IMR-90 (cell line): Measurements from ENCODE around the gene PAX3. TPM values are rescaled to one million over a fixed set of nuclear protein-coding genes. Genes with fewer than 3 reads are reported as not detected.

Experiments used
- ATAC-seq: fragments of 200-7000 bp; cut with Tn5 transposase; 2 replicates; pipeline ENCODE4 v1.9.1; 2020; ENCODE audit warnings: low read depth, mild to moderate bottlenecking, moderate library complexity
- BruUV-seq: library from RNA; stranded (reverse); fragments of 400-500 nt; replicated peaks from 2 replicates; lab custom pipeline; 2021; lab: Mats Ljungman, UMichigan
- CTCF ChIA-PET: fragments of 300-600 bp; formaldehyde crosslinking; extraction: SDS; loops from one replicate; lab custom pipeline; 2021; ENCODE audit warnings: antibody characterized with exemption; lab: Yijun Ruan, JAX
- POLR2A ChIA-PET: fragments of 300-600 bp; sonication (Branson Sonifier 250); formaldehyde crosslinking; loops from one replicate; lab custom pipeline; 2022; ENCODE audit warnings: antibody characterized with exemption; ENCODE audit not compliant: unreplicated experiment; lab: Charles Lee
- DNase-seq: peaks from one replicate; pipeline ENCODE4 v3.0.0; 2013
- H2AFZ ChIP-seq: replicated peaks from 2 replicates; pipeline ENCODE3; 2013; ENCODE audit warnings: low read length, mild to moderate bottlenecking; ENCODE audit not compliant: poor library complexity
- H2AK5ac ChIP-seq: 2 replicates; pipeline ENCODE4 v1.6.1; 2013; ENCODE audit warnings: low read depth, low read length, inconsistent platforms
- H2AK9ac ChIP-seq: replicated peaks from 2 replicates; pipeline ENCODE3; 2013; ENCODE audit warnings: mild to moderate bottlenecking, low read depth, low read length, moderate library complexity; ENCODE audit not compliant: poor library complexity
- H2BK120ac ChIP-seq: 2 replicates; pipeline ENCODE4 v1.6.1; 2013; ENCODE audit warnings: low read depth, low read length, inconsistent platforms
- H2BK15ac ChIP-seq: 3 replicates; pipeline ENCODE4 v1.6.1; 2013; ENCODE audit warnings: low read depth, low read length, inconsistent platforms
- H2BK20ac ChIP-seq: 2 replicates; pipeline ENCODE4 v1.6.1; 2013; ENCODE audit warnings: low read depth, mild to moderate bottlenecking, inconsistent platforms, low read length, moderate library complexity
- H2BK5ac ChIP-seq: 2 replicates; pipeline ENCODE4 v1.6.1; 2013; ENCODE audit warnings: mild to moderate bottlenecking, low read depth, low read length, inconsistent platforms; ENCODE audit not compliant: poor library complexity, severe bottlenecking
- H3K14ac ChIP-seq: replicated peaks from 2 replicates; pipeline ENCODE4 v1.6.1; 2013; ENCODE audit warnings: low read depth, low read length, inconsistent platforms
- H3K18ac ChIP-seq: 2 replicates; pipeline ENCODE4 v1.6.1; 2013; ENCODE audit warnings: low read depth, low read length, control low read depth
- H3K23ac ChIP-seq: 2 replicates; pipeline ENCODE4 v1.6.1; 2013; ENCODE audit warnings: low read depth, low read length, inconsistent platforms
- H3K27ac ChIP-seq: 2 replicates; pipeline ENCODE4 v1.5.1; 2013; ENCODE audit warnings: mild to moderate bottlenecking, control low read depth, low read length; ENCODE audit not compliant: insufficient read depth
- H3K27me3 ChIP-seq: 2 replicates; pipeline ENCODE4 v1.6.1; 2013; ENCODE audit warnings: low read length; ENCODE audit not compliant: control insufficient read depth, insufficient read depth
- H3K36me3 ChIP-seq: 2 replicates; pipeline ENCODE4 v1.6.1; 2013; ENCODE audit warnings: low read length, mixed read lengths; ENCODE audit not compliant: control insufficient read depth, insufficient read depth
- H3K4ac ChIP-seq: 2 replicates; pipeline ENCODE4 v1.6.1; 2013; ENCODE audit warnings: low read depth, low read length, inconsistent platforms
- H3K4me1 ChIP-seq: 2 replicates; pipeline ENCODE4 v1.6.1; 2013; ENCODE audit warnings: low read length, mixed read lengths; ENCODE audit not compliant: control insufficient read depth, insufficient read depth
- H3K4me2 ChIP-seq: 2 replicates; pipeline ENCODE4 v1.6.1; 2013; ENCODE audit warnings: low read depth, mild to moderate bottlenecking, control low read depth, low read length, moderate library complexity
- H3K4me3 ChIP-seq: 2 replicates; pipeline ENCODE4 v1.5.1; 2013; ENCODE audit warnings: low read depth, mild to moderate bottlenecking, control low read depth, low read length, moderate library complexity; ENCODE audit not compliant: insufficient read depth
- H3K56ac ChIP-seq: 2 replicates; pipeline ENCODE4 v1.6.1; 2013; ENCODE audit warnings: low read length, inconsistent platforms; ENCODE audit not compliant: insufficient read depth; ENCODE audit errors: extremely low read depth
- H3K79me1 ChIP-seq, 2 experiments: 2 replicates each; pipeline ENCODE4 v1.6.1; 2013; ENCODE audit warnings: low read length in 2 of 2, inconsistent platforms in 1 of 2, low read depth in 1 of 2
- H3K9ac ChIP-seq: 2 replicates; pipeline ENCODE4 v1.6.1; 2013; ENCODE audit warnings: low read depth, low read length, control low read depth
- H3K9me1 ChIP-seq: 2 replicates; pipeline ENCODE4 v1.6.1; 2013; ENCODE audit warnings: low read length, inconsistent platforms; ENCODE audit not compliant: insufficient read depth
- H3K9me3 ChIP-seq: 2 replicates; pipeline ENCODE4 v1.6.1; 2013; ENCODE audit warnings: low read length; ENCODE audit not compliant: control insufficient read depth, insufficient read depth
- H4K20me1 ChIP-seq: 2 replicates; pipeline ENCODE4 v1.6.1; 2013; ENCODE audit warnings: low read length, inconsistent platforms; ENCODE audit not compliant: insufficient read depth
- H4K5ac ChIP-seq: 2 replicates; pipeline ENCODE4 v1.6.1; 2013; ENCODE audit warnings: mild to moderate bottlenecking, low read depth, low read length, control low read depth
- H4K8ac ChIP-seq, 2 experiments: 2 replicates each; pipeline ENCODE4 v1.6.1; 2013; ENCODE audit warnings: low read depth in 2 of 2, low read length in 2 of 2, control low read depth in 1 of 2, inconsistent platforms in 1 of 2
- H4K91ac ChIP-seq: 2 replicates; pipeline ENCODE4 v1.6.1; 2013; ENCODE audit warnings: low read depth, low read length, inconsistent platforms; ENCODE audit not compliant: insufficient read depth
- BHLHE40 ChIP-seq: fragments of 150-350 bp; IDR thresholded peaks from 2 replicates; pipeline ENCODE4 v1.6.1; 2016; ENCODE audit warnings: mild to moderate bottlenecking, low read depth, low read length
- CEBPB ChIP-seq: IDR thresholded peaks from 2 replicates; pipeline ENCODE4 v1.6.1; 2012; ENCODE audit warnings: low read depth, low read length, improper control_type of control experiment
- CHD1 ChIP-seq: IDR thresholded peaks from 2 replicates; pipeline ENCODE4 v1.6.1; 2012; ENCODE audit warnings: low read depth, low read length, improper control_type of control experiment
- NFE2L2 ChIP-seq: fragments of 150-350 bp; IDR thresholded peaks from 2 replicates; pipeline ENCODE4 v1.6.1; 2016; ENCODE audit warnings: low read depth, mild to moderate bottlenecking, low read length
- RFX5 ChIP-seq: IDR thresholded peaks from 2 replicates; pipeline ENCODE4 v1.8.0; 2012; ENCODE audit warnings: low read depth, mild to moderate bottlenecking, low read length, moderate library complexity
- WGBS, 2 experiments: methylation state at CpG; one replicate each; pipeline versions ENCODE4 v1.1.5 to v1.1.7; 2013; ENCODE audit warnings: missing lambda C conversion rate in 2 of 2; ENCODE audit not compliant: insufficient read length in 1 of 2; ENCODE audit errors: extremely low coverage in 2 of 2; 5-methylcytosine and 5-hydroxymethylcytosine counted together
- dilution Hi-C: fragments of 300-500 bp; cut with HindIII; formaldehyde crosslinking; loops from one replicate; pipeline ENCODE4 v1.14.3; 2018; ENCODE audit warnings: low sequenced_read_pairs; ENCODE audit not compliant: unreplicated experiment
- in situ Hi-C: fragments of 300-500 bp; cut with MboI; formaldehyde crosslinking; loops from 3 replicates; pipeline ENCODE4 v1.14.3; 2019; ENCODE audit warnings: low sequenced_read_pairs, inconsistent platforms, mixed read lengths
- intact Hi-C: fragments of 100-400 bp; cut with micrococcal nuclease; formaldehyde crosslinking; loops from 2 replicates; pipeline ENCODE4 v1.10.0; 2022
- polyA plus RNA-seq, 3 experiments: library from polyadenylated mRNA; depleted of rRNA; stranded (reverse); fragments of >200 nt; gene quantifications; 2 replicates each; pipeline ENCODE4 v1.2.3, GENCODE V29; 2012; ENCODE audit warnings: low replicate concordance in 1 of 3
- total RNA-seq: library from RNA; depleted of rRNA; stranded (reverse); fragments of >200 nt; gene quantifications from 2 replicates; pipeline ENCODE4 v1.2.3, GENCODE V29; 2012
- TF ChIP-seq, protein P1 (sequence below): conservative IDR thresholded peaks from 2 replicates; pipeline ENCODE4 v1.5.1; 2012; ENCODE audit warnings: mild to moderate bottlenecking, low read depth, low read length, improper control_type of control experiment

Gene PAX3
- total and polyA plus RNA-seq, 2 of the 4 experiments (the other 2 are of a cell fraction), result not detected

- POLR2A ChIA-PET, result no interaction called here
- no peak for TF ChIP-seq RFX5
- TF ChIP-seq CHD1, result no peak
- no peak for TF ChIP-seq NFE2L2
- TF ChIP-seq, protein P1, sequence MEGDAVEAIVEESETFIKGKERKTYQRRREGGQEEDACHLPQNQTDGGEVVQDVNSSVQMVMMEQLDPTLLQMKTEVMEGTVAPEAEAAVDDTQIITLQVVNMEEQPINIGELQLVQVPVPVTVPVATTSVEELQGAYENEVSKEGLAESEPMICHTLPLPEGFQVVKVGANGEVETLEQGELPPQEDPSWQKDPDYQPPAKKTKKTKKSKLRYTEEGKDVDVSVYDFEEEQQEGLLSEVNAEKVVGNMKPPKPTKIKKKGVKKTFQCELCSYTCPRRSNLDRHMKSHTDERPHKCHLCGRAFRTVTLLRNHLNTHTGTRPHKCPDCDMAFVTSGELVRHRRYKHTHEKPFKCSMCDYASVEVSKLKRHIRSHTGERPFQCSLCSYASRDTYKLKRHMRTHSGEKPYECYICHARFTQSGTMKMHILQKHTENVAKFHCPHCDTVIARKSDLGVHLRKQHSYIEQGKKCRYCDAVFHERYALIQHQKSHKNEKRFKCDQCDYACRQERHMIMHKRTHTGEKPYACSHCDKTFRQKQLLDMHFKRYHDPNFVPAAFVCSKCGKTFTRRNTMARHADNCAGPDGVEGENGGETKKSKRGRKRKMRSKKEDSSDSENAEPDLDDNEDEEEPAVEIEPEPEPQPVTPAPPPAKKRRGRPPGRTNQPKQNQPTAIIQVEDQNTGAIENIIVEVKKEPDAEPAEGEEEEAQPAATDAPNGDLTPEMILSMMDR, result no peak
- no peak for TF ChIP-seq CEBPB
- TF ChIP-seq BHLHE40, result no peak
- Histone ChIP-seq H3K4ac (no peak overlapping the region), H3K56ac (no peak overlapping the region), H3K27me3 (no peaks in the 10 kb centered on the region), H3K9me3 (no peaks in the 10 kb centered on the region), H2AK9ac (no peak overlapping the region), H2AFZ (no peak overlapping the region), H3K27ac (no peak overlapping the region), H3K23ac (no peak overlapping the region), H3K9ac (no peak overlapping the region), H3K9me1 (no peaks in the 10 kb centered on the region), H3K4me1 (no peaks in the 10 kb centered on the region), H2BK15ac (no peak overlapping the region), H3K36me3 (no peaks in the 10 kb centered on the region), H2AK5ac (no peak overlapping the region), H2BK5ac (no peak overlapping the region), H4K20me1 (no peaks in the 10 kb centered on the region), H2BK20ac (no peak overlapping the region), H3K4me3 (no peak overlapping the region), H4K8ac (no peak overlapping the region), H3K18ac (no peak overlapping the region), H3K4me2 (no peak overlapping the region), H2BK120ac (no peak overlapping the region), H4K91ac (no peak overlapping the region), H4K5ac (no peak overlapping the region), H3K14ac (no peak overlapping the region), H3K79me1 (no peaks in the 10 kb centered on the region)
- DNase-seq (no peak), ATAC-seq (no peak)
- in situ Hi-C loops, result no loop called here
- intact Hi-C loops, result no loop called here
- CTCF ChIA-PET, result no interaction called here
- no TSS peak for BruUV-seq
- WGBS, 2 experiments, result 7% methylated on average over 3 of the region's 3 CpGs; no CpG with 5 or more reads in 1 of the 2 experiments
- dilution Hi-C loops, result no loop called here
Observed at GRCh38 chr2:222174450-222174849, 124.3 kb downstream of the PAX3 start.
